HTR-8/SVneo (cell line): Measurements from ENCODE around the gene TSPAN9.

ENCODE experiments used
- DNase-seq: peaks from one replicate; pipeline ENCODE4 v3.0.0; 2011; ENCODE audit warnings: low spot score, mixed read lengths; ENCODE audit not compliant: insufficient read length
- FAIRE-seq: peaks from 2 replicates; lab custom pipeline; 2011; peaks lifted over from hg19 to GRCh38; lab: Jason Lieb, UNC

Gene TSPAN9

DNA sequence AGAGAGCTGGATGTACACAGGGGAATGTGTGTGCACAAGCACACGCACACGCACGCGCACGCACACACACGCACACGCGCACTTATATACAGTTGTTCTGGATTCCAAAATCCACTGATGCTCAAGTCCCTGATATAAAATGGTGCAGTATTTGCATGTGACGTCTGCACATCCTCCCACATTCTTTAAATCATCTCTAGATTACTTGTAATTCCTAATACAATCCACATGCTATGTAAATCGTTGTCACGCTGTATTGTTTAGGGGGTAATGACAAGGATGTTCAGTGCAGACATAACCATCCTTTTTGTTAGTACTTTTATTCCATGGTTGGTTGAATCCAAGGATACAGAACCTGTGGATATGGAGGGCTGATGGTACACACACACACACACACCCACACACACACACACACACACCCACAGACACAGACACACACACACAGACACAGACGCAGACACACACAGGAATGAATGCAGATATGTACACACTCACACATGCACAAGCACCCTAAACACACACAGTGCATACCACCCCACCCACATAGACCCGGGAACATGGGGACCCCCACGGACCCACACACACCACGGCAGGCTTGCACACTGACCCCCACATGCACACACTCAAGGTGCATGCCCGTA, 225.3 kb downstream of the TSPAN9 start:
- FAIRE-seq = peak; percentile 71
- no peak for DNase-seq

DNA sequence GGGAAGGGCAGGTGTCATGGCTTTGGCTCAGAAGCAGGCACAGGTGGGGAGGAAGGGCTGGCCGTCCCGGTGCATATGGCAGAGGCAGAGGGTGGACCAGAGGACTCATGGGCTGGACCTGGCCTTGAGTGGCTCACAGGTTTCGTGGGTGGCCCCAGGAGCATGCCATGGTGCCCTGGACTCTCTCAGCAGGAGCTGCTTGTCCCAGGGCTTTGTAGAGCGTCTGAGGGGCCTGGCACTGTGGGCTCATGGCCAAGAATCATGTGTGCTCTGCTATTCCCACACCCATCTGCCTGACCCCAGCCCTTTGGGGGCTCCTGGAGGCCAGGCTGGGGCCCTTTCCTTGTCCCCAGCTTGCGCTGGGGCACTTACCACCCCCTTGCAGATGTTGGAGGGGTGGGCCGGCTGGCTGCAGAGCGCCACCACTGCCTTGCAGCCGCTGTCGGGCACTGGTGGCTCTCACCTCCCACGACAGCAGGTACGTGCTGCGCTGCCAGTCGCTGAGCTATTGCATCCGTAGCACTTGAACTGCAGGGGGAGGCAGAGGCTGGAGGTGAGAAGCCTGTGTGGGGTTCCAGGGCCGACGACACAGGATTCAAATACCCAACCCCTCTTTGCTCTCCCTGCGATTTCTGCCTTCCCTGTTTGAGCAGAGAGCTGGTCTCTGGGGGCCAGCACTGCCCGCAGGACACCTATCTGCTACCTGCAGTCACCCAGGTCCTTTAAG, 226.4 kb downstream of the TSPAN9 start:
- FAIRE-seq (peak; percentile 83), DNase-seq (no peak)

DNA sequence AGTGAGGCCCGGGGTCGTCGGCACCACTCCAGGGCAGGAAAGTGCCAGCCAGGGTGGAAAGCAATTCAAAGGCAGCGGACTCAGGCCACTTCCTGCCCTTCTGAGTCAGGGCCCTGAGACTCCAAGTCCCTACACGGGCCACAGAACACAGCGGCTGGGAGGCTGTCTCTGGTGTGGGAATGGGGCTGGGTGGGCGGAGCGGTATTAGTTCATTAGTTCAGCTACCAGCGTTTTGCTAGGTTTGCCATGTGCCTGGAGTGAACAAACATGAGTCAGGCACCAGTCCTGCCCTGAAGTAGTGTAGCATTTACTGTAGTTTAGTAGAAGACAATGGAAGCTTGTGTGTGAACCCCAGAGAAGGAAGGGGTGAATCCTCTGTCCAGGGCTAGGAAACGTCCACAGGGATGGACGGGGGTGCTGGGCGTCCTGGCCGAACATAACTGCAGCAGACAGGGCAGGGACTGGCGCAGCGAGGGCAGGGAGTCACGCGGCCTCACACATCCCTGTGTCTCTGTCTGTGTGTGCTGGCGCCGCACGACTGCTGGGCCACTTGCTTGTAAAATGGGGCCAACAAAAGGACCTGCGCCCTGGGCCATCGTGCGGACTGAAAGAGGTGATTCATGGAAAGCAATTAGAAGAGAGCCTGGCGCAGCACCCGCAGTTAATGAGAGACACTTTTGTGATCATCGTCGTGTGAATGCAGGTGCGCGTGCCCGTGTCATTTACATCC, 227.4 kb downstream of the TSPAN9 start:
- peak; percentile 62 for FAIRE-seq
- peak; percentile 55 for DNase-seq

DNA sequence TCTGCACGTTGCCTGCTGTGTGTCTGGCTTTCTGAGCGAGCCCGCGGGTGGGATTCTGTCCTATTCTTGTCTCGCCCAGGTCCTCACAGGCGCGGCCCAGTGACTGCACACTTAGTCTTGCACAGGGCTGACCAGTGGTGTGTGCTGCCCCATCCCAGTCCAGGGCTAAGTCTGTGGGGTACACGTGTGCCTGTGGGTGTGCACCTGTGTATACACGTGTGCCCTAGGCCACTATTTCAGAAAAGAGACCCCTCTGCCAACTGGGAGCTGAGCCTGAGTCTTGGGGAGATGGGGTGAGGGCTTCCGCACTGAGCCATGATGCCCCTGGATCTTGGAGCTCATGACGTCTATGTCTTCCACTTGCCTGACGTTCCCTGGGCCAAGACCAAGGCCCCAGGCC, 228.3 kb downstream of the TSPAN9 start:
- DNase-seq (no peak), FAIRE-seq (peak; percentile 46)

DNA sequence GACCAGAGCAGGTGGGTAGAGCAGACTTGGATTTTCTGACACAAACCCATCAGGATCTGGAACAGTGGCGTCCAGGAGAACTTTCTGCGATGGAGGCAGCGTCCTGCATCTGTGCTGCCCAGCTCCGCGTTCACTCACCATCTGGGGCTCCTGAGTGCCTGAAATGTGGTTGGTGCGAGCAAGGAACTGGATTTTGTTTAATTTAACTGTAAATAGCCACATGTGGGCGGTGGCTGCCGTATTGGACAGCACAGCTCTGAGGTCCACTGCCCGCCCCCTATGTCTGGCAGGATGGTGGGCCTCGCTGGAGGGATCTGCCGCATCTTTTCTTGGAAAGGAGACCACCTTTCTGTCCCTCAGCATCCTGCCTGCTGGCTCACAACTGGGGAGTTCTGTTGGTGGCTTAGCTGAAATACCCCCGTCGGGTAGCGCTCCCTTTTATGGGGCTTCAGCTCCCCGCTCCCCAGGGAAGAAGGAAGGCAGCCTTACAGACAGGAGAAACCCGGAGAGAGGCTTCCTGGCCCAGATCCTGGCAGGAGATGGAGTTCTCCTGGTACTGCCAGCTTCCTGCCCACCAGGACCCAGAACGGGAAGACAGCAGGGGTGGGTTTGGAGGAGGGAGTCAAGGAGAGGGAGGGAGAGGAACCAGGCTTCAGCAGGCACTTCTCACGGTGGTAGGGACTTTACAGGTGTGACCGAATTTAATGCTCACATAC, 228.9 kb downstream of the TSPAN9 start:
- peak; percentile 23 for FAIRE-seq
- DNase-seq = no peak

DNA sequence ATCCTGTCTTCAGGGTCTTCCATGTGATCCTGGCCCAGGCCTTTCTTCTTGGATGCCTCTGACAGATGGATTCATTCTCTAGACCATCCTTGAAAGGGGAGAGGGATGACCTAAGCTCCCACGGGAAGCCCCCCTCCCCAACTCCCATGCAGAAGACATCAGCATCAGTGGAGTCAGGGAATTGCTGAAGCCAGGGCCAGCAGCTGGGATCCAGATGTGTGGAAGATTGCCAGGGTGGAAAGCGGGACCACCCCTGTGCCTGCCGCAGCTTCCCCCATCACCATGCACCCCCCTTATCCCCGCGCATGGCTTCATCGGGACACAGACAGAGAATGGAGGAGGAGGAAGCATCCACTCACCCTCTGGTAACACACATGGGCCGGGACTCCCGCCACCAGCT, 230.2 kb downstream of the TSPAN9 start:
- FAIRE-seq = no peak

DNA sequence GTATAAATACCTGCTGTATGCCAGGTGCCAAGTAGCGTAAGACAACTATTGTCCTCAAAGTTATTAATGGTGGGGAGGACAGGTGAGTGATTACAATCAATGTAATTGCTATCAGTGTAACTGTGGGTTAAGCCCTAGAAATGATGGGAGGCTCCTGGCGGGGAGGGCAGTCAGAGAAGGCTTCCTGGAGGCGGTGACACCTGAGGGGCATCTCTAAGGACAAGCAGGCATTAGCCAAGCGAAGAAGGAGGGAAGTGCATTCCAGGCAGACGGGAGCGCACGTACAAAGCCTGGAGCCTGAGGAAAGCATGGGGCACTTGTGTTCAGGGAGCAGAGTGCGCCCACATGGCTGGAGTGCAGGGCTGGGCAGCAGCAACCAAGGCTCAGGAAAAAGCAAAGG, 230.9 kb downstream of the TSPAN9 start:
- DNase-seq (no peak), FAIRE-seq (no peak)

More for the DNA sequence above, 230.2 kb downstream of the TSPAN9 start:
- no peak for DNase-seq

DNA sequence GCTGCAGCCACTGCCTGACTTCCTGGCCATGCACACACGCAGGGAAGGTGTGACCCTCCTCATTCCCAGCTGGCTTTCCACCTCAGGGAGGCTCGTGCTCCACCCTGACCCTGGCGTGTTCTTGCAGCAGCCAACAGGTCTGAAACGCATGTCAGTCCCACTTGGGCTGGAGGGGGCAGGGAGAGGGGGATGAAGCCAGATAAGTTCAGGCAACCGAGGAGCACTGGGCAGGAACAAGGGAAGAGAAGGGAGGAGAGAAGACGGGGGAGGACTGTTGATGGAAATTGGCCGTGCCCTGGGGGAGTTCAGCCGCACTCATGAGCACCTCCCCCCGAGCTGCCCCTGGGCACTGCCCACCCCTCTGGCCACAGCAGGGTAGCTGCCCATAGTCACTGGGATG, 231.4 kb downstream of the TSPAN9 start:
- FAIRE-seq = peak; percentile 13

DNA sequence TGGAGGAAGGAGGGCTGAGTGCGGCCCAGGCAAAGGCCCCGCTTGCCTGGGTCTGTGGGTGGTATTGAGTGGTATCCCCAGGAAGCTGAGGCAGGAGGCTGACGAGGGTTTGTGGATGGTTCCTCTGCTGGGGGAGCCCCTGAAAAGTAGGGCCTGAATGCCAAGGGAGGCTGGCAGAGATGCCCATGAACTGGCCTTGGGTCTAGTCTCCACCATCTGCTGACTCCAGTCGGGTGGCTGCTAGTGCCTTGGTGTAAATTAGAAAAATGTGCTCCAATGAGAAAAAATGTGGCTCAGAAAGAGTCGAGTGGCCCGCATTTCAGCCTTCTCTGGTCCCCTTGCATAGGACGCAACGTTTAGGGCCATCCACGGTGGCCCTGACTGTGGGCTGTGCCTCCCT, 232.6 kb downstream of the TSPAN9 start:
- DNase-seq = no peak
- FAIRE-seq = no peak

More for the DNA sequence above, 231.4 kb downstream of the TSPAN9 start:
- no peak for DNase-seq

DNA sequence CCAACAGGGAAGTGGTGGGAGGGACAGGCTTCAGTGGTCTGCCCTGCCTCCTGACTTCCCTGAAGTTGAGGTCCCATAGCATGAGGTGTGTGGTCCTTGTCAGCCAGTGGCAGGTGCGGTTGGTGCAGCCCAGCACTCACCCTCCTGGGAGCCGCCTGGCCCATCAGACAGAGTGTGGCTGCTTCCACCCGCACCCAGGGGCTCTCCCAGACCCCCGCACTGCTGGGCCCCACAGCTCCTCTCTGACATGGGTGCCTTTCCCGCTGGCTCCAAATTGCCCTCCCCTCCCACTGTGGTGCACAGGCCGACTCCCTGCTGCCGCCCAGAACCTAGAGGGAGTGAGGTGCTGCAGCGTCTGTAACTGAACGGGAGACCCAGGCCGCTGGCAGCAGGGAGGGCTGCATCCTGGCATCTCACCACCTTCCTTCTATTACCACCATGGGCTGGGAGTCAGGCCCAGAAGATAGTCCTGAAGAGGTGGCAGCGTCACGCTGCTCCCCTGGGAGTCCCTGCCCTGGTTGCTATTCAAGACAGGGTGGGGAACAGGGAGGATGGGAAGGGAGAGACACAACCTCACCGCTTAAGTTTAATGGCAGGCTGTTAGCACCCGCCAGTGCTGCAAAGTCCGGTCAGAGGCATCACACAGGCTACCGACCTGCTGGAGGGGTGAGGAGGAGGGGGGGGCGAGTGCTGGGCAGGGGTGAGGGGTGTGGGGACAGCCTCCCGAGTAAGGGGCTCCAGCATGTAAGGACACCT, 233.3 kb downstream of the TSPAN9 start:
- DNase-seq (no peak), FAIRE-seq (no peak)

DNA sequence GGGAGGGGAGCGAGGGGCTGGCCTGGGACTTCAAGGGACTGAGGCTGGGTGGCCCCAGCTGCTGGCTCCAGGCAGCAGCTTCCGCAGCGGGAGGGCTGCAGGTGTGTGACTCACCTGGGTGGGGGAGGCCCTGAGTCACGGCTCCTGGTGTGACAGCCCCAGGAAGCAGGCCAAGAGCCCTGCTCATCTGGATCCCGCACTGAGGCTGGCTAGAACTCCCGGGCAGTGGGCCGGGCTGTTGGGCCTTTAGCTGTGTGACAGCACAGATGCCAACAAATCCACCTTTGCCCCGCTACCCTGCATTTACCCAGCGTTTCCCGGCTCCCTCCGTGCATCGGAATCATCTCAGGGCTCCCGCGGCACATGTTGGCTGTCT, 233.8 kb downstream of the TSPAN9 start:
- peak; percentile 82 for FAIRE-seq
- DNase-seq = no peak

DNA sequence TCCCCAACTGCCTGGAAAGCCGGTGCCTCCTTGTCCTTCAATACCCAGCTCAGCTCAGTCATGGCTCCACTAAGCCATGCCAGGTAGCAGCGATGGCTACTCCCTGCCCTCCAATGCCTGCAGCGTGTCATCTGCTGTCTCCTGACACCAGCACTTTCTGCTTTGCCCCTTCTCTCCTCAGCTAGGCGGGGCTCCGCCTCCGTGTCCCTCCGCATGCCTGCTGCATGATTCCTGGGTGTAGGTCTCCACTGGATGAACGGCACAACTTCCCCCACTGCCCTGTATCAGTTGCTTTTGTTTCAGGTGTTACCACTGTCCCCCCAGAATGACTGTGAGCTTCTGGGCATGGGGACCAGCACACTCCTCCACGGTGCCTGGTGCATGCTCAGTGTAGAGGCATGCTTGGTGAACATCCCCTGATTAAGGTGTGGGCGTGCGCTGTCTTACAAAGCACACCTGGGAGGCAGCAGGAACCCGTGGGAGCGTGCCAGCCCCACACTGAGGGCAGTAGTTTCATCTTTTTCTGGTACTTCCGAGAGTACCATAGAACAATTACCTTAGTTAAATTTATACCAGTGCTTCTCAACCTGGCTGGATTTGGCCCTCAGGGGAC, 234.4 kb downstream of the TSPAN9 start:
- no peak for DNase-seq
- FAIRE-seq = no peak

DNA sequence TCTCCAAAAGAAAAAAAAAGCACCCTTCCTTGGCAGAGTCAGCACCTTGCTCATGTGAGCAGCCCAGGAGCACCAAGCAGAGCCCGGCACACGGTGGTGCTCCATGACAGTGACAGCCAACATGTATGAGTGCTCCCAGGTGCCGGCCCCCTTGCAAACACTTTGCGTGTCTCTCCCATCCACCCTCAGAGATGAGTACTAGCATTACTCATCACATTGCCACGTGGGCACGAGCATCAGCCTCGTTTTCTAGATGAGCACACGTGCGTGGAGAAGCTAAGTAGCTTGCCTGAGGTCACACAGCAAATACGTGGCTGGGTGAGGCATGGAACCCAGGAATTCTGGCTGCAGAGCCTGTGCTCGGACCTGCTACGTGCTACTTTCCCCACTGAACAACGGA, 235.9 kb downstream of the TSPAN9 start:
- no peak for DNase-seq
- FAIRE-seq = peak; percentile 82

DNA sequence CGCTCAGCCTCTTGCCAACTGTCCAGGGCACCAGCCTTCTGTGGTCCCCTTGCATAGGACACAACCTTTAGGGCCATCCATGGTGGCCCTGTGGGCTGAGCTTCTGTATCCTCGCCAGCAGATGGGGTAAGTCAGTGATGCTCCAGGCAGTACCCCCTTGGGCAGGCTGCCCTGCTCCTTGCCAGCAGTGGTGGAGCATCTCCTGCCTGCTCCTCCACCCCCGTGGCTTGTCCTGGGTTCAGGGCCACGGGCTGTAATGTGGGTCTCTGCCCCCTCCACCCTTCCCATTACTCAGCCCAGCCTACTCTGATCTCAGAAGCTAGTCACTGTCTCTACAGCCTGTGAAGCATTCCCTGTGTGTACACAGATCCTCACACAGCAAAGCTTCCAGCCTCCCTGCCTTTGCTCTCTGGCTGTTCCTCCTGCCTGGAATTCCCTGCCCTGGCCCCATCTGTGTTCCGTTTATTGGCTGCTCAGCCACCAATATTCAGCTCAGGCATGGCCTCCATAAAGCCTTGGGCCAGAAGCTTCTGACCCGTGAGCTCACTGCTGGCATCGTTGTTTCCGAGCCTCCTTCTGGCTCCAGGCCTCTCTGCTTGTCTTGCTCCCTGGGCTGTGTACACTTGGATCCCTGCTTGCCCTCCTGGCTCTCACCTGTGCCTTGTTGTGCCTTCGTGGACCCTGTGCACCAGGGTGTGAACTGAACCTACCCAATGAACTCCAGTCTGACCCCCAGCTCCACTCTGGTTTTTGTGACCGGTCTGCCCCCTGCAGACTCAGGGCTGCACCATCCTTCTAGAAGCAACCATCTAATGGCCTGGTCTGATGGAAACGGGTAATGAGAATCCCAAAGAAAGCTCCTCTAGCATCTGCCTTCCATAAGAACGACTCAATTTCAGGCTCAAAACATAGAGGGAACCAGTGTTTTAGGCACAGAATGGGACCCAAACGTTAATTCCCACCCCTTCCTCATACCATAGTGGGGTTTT, 236.8 kb downstream of the TSPAN9 start:
- peak; percentile 91 for FAIRE-seq
- peak; percentile 75 for DNase-seq

DNA sequence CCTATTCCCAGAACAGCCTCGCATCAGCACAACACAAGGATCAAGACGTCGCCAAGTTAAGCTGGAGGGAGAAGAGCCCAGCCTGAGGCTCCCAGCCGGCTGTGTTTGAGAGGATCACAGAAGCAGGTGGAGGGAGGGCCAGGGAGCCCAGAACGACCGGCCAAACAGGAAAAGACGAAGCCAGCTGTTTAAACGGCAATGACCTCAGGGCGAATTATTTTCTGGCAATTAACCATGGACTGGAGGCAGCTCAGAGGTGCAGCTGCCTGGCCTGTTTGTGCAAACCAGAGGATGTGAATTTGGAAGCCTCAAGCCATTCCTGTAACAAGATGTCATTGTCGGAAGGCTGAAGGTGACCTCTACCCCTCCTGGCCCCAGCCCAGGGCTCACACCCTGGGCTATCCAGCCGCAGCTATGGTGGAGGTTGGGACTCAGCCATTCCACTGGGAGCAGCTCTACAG, 238.1 kb downstream of the TSPAN9 start:
- DNase-seq = no peak
- FAIRE-seq = no peak

DNA sequence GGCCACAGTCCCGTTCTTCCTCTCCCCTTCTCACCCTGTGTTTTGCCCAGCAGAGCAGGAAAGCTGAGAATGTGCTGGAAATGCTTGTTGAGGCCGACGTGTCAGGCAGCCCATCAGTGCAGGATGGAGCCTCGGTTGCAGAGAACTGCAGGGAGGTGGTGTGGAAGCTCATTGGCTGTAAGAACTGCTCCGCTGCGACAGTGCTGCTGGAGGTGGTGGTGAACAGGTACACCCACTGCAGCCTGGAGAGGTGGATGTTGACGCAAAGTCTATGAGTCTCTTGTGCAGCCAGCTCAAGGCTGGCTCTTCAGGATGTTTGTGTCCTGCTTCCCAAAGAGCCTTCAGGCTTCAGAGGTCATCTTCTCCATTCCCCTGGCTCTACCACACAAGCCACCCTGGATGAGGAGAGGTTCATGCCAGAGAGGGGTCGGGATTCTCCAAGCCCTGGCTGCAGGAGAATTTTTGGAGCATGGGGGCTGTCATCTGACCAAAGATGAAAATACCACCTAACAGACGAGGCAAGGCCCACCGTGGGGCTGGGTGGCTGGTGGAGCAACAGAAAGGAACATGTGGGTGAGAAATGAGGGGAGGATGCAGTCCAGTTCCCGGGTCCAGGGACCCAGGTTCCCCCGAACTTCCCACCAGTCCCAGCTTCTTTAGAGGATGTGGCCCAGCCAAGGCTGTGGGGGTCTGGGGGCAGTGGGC, 239.7 kb downstream of the TSPAN9 start:
- FAIRE-seq (no peak), DNase-seq (no peak)

DNA sequence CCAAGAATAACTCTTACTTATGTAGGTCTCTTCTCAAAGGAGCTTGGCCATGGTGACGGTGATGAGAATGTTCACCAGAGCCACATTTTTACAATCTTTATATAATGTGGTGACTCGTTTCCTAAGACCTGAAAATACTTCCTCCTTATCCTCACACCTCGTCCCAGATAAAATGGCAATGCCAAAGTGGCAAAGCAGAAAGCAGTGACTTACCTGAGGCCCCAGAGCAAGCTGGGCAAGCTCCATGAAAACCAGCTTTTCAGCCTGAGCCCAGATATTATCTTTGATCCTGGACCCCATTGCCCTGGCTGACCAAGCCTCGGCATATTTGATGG, 240.3 kb downstream of the TSPAN9 start:
- DNase-seq (no peak), FAIRE-seq (no peak)
